ENCODE results near the gene CACNA1F.

DNA sequence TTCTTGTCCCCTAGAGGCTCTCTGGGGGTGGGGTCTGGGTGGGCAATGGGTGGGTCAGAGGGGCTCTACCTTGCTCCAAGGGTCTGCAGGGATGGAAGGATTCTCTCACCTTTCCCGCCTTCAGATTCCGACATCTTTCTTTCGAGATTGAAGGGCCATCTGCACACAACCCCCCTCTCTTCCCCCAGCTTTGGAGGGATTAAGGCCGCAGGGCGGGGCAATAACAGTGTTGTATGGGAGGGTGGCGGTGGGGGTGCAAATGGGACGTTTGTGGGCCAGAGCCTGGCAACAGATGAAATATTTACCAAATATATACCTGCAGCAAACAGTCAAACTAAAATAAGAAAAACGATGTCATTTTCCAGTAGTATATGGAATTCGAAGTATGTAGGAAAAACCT lies at the start of gene CACNA1F:
- no peak for TF ChIP-seq ISL1 (CRISPR knock-in tag; IDR thresholded peaks at IDR 0.05)
- no peak for TF ChIP-seq OSR1 (CRISPR knock-in tag; IDR thresholded peaks at IDR 0.05)
- no peak for TF ChIP-seq PPARA (CRISPR knock-in tag; IDR thresholded peaks at IDR 0.05; ENCODE audit: borderline replicate concordance)
- TF ChIP-seq, protein P1, sequence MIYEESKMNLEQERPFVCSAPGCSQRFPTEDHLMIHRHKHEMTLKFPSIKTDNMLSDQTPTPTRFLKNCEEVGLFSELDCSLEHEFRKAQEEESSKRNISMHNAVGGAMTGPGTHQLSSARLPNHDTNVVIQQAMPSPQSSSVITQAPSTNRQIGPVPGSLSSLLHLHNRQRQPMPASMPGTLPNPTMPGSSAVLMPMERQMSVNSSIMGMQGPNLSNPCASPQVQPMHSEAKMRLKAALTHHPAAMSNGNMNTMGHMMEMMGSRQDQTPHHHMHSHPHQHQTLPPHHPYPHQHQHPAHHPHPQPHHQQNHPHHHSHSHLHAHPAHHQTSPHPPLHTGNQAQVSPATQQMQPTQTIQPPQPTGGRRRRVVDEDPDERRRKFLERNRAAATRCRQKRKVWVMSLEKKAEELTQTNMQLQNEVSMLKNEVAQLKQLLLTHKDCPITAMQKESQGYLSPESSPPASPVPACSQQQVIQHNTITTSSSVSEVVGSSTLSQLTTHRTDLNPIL (CRISPR knock-in tag; IDR thresholded peaks at IDR 0.05; ENCODE audit: low read depth) = no peak
- TF ChIP-seq ZFP30 (CRISPR knock-in tag; IDR thresholded peaks at IDR 0.05) = no peak
- TF ChIP-seq, protein P2, sequence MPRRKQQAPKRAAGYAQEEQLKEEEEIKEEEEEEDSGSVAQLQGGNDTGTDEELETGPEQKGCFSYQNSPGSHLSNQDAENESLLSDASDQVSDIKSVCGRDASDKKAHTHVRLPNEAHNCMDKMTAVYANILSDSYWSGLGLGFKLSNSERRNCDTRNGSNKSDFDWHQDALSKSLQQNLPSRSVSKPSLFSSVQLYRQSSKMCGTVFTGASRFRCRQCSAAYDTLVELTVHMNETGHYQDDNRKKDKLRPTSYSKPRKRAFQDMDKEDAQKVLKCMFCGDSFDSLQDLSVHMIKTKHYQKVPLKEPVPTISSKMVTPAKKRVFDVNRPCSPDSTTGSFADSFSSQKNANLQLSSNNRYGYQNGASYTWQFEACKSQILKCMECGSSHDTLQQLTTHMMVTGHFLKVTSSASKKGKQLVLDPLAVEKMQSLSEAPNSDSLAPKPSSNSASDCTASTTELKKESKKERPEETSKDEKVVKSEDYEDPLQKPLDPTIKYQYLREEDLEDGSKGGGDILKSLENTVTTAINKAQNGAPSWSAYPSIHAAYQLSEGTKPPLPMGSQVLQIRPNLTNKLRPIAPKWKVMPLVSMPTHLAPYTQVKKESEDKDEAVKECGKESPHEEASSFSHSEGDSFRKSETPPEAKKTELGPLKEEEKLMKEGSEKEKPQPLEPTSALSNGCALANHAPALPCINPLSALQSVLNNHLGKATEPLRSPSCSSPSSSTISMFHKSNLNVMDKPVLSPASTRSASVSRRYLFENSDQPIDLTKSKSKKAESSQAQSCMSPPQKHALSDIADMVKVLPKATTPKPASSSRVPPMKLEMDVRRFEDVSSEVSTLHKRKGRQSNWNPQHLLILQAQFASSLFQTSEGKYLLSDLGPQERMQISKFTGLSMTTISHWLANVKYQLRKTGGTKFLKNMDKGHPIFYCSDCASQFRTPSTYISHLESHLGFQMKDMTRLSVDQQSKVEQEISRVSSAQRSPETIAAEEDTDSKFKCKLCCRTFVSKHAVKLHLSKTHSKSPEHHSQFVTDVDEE (CRISPR knock-in tag; IDR thresholded peaks at IDR 0.05) = no peak
- TF ChIP-seq, protein P3, sequence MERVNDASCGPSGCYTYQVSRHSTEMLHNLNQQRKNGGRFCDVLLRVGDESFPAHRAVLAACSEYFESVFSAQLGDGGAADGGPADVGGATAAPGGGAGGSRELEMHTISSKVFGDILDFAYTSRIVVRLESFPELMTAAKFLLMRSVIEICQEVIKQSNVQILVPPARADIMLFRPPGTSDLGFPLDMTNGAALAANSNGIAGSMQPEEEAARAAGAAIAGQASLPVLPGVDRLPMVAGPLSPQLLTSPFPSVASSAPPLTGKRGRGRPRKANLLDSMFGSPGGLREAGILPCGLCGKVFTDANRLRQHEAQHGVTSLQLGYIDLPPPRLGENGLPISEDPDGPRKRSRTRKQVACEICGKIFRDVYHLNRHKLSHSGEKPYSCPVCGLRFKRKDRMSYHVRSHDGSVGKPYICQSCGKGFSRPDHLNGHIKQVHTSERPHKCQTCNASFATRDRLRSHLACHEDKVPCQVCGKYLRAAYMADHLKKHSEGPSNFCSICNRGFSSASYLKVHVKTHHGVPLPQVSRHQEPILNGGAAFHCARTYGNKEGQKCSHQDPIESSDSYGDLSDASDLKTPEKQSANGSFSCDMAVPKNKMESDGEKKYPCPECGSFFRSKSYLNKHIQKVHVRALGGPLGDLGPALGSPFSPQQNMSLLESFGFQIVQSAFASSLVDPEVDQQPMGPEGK (CRISPR knock-in tag; IDR thresholded peaks at IDR 0.05; ENCODE audit: borderline replicate concordance) = no peak
- TF ChIP-seq TOX (CRISPR knock-in tag; IDR thresholded peaks at IDR 0.05; ENCODE audit: borderline replicate concordance) = no peak
- no peak for TF ChIP-seq ZFP3 (CRISPR knock-in tag; IDR thresholded peaks at IDR 0.05)
- no peak for TF ChIP-seq RARB (CRISPR knock-in tag; IDR thresholded peaks at IDR 0.05)
- no peak for TF ChIP-seq ZNF565 (CRISPR knock-in tag; conservative IDR thresholded peaks at IDR 0.05; ENCODE audit: low read depth)
- TF ChIP-seq ARNTL (CRISPR knock-in tag; IDR thresholded peaks at IDR 0.05; ENCODE audit: borderline replicate concordance, low read depth) = no peak
- no peak for TF ChIP-seq CSDC2 (CRISPR knock-in tag; IDR thresholded peaks at IDR 0.05)

Measured in SK-N-SH treated with all-trans-retinoic acid at 6 μM for 48 hours (cell line).